ENCODE measurements around the gene PNMA1.

Gene PNMA1, protein sequence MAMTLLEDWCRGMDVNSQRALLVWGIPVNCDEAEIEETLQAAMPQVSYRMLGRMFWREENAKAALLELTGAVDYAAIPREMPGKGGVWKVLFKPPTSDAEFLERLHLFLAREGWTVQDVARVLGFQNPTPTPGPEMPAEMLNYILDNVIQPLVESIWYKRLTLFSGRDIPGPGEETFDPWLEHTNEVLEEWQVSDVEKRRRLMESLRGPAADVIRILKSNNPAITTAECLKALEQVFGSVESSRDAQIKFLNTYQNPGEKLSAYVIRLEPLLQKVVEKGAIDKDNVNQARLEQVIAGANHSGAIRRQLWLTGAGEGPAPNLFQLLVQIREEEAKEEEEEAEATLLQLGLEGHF

DNA sequence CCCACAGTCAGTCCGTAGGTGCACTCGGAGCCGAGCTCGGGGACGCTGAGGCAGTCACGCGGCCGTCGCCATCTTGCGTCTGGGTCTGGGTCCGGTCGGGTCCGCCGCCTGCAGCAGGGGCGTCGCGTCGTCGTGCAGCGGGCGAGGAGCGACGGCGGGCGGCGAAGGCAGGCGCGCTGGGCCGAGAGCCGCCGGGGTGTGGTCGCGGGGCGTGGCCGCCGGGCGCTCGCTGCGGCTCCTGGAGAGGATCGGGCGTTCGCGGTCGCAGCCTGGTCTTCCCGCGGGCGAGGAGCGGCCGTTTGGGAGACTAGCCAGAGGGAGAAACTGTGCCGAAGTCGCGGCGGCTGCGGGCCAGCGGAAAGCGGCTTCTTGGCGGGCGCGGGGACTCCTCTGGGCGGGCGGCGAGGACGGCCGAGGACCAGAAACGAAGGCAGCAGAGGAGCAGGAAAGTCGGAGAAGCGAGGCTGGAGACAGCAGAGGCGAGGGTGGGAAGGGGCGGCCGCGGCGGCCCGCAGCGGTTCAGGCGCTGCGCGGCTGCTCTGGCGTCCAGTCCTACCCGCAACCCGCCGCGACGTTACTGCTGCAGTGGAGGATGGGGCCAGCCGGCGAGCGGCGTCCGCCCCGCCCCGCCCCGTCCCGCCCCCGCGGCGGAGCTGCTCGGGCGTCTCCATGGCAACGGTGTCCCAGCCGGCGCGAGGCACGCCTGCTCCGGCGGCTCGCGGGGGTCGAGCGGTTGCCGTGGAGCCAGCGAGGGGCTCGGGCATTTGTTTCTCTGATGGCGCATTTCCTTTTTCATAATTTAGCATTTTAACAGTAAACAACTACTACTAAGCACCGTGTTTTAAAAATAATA is at the start of gene PNMA1:
Gene PNMA1, minus strand, starts transcription at position 582 of the 853 bp plus-strand sequence. CDS start 745 bp downstream, outside the sequence.
- H3K4me3 ChIP-seq (ENCODE audit: low read length): peak within 1 kb of the TSS; percentile 75
- TF ChIP-seq EZH2phosphoT487 (IDR thresholded peaks at IDR 0.05; ENCODE audit: low read depth): no peak
- TF ChIP-seq, protein P1, sequence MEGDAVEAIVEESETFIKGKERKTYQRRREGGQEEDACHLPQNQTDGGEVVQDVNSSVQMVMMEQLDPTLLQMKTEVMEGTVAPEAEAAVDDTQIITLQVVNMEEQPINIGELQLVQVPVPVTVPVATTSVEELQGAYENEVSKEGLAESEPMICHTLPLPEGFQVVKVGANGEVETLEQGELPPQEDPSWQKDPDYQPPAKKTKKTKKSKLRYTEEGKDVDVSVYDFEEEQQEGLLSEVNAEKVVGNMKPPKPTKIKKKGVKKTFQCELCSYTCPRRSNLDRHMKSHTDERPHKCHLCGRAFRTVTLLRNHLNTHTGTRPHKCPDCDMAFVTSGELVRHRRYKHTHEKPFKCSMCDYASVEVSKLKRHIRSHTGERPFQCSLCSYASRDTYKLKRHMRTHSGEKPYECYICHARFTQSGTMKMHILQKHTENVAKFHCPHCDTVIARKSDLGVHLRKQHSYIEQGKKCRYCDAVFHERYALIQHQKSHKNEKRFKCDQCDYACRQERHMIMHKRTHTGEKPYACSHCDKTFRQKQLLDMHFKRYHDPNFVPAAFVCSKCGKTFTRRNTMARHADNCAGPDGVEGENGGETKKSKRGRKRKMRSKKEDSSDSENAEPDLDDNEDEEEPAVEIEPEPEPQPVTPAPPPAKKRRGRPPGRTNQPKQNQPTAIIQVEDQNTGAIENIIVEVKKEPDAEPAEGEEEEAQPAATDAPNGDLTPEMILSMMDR (IDR thresholded peaks at IDR 0.05; ENCODE audit: low read depth, low read length): no peak
- H3K27me3 ChIP-seq (ENCODE audit: low read depth, low read length): no peaks in the 10 kb centered on the region
- no peaks in the 10 kb centered on the region for H3K79me2 ChIP-seq (ENCODE audit: low read length)
- peaks cover 41% of the 10 kb centered on the region for H4K20me1 ChIP-seq (ENCODE audit: insufficient read depth, low read length)
- peak within 1 kb of the TSS; percentile 76 for H3K4me2 ChIP-seq (ENCODE audit: low read length)
- no peak within 1 kb of the TSS for H2AFZ ChIP-seq (ENCODE audit: low read depth, low read length)
- no peaks in the 10 kb centered on the region for H3K9me3 ChIP-seq (ENCODE audit: insufficient read depth, low read length)
- H3K36me3 ChIP-seq (replicated peaks; ENCODE audit: low read depth, low read length): peaks cover 35% of the 10 kb centered on the region
- H3K27ac ChIP-seq (ENCODE audit: low read length): no peak within 1 kb of the TSS
- peak within 1 kb of the TSS; percentile 32; the same call in 1 of the 2 replicates for H3K9ac ChIP-seq (ENCODE audit: low read length)
- 0 out of 2 replicates have a peak, but pooled peaks cover 5% of the 10 kb centered on the region for H3K4me1 ChIP-seq (ENCODE audit: low read length)

DNA sequence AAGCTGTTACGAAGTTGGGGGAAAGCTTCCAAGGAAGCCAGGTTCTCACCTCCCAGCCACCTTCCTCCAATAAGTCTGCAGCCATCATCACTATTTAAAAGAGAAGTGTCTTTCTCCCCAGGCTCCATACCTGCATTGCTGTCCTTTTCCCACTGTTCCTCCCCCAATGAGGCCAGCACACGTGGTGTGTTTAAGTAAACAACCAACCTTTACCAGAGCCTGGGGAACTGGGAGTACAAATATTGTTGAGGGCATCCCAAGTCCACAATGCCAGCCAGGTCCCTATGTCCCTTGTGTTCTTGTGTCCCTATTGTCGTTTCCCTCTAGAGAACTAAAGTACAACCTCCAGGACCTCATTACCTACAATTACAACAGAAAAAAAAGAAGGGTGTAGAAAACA is 49.2 kb upstream of the PNMA1 start:
- peaks cover 69% of the 10 kb centered on the region for H3K79me2 ChIP-seq (ENCODE audit: low read length)
- no peaks in the 10 kb centered on the region for H3K27me3 ChIP-seq (ENCODE audit: low read depth, low read length)
- peaks cover 11% of the 10 kb centered on the region; the same call in 1 of the 2 replicates for H4K20me1 ChIP-seq (ENCODE audit: insufficient read depth, low read length)
- peaks cover 57% of the 10 kb centered on the region for H3K4me1 ChIP-seq (ENCODE audit: low read length)
- no peak overlapping the region for H3K4me3 ChIP-seq (ENCODE audit: low read length)
- H3K36me3 ChIP-seq (replicated peaks; ENCODE audit: low read depth, low read length): no peaks in the 10 kb centered on the region
- H3K4me2 ChIP-seq (ENCODE audit: low read length): peak overlapping the region; percentile 78; the same call in 1 of the 2 replicates
- H3K27ac ChIP-seq (ENCODE audit: low read length): no peak overlapping the region
- H3K9ac ChIP-seq (ENCODE audit: low read length): no peak overlapping the region
- no peak overlapping the region for H2AFZ ChIP-seq (ENCODE audit: low read depth, low read length)
- no peaks in the 10 kb centered on the region for H3K9me3 ChIP-seq (ENCODE audit: insufficient read depth, low read length)
- no peak for TF ChIP-seq EZH2phosphoT487 (IDR thresholded peaks at IDR 0.05; ENCODE audit: low read depth)
- TF ChIP-seq, protein P1 (IDR thresholded peaks at IDR 0.05; ENCODE audit: low read depth, low read length): no peak

- Histone ChIP-seq H3K4me2 (ENCODE audit: low read length) (peak overlapping the region; percentile 78), H3K79me2 (ENCODE audit: low read length) (peaks cover 71% of the 10 kb centered on the region)
Measured at GRCh38 chr14:73762375-73762822, 48.2 kb upstream of the PNMA1 start.

More at GRCh38 chr14:73762375-73762822, 48.2 kb upstream of the PNMA1 start:
- H3K27ac ChIP-seq (ENCODE audit: low read length): peak overlapping the region; percentile 85
- no peaks in the 10 kb centered on the region for H3K27me3 ChIP-seq (ENCODE audit: low read depth, low read length)
- peaks cover 67% of the 10 kb centered on the region for H3K4me1 ChIP-seq (ENCODE audit: low read length)
- peak overlapping the region; percentile 70 for H3K9ac ChIP-seq (ENCODE audit: low read length)
- peaks cover 21% of the 10 kb centered on the region for H4K20me1 ChIP-seq (ENCODE audit: insufficient read depth, low read length)
- no peaks in the 10 kb centered on the region for H3K9me3 ChIP-seq (ENCODE audit: insufficient read depth, low read length)
- H3K36me3 ChIP-seq (replicated peaks; ENCODE audit: low read depth, low read length): peaks cover 9% of the 10 kb centered on the region
- no peak for TF ChIP-seq EZH2phosphoT487 (IDR thresholded peaks at IDR 0.05; ENCODE audit: low read depth)
- TF ChIP-seq, protein P1 (IDR thresholded peaks at IDR 0.05; ENCODE audit: low read depth, low read length): no peak
- no peak overlapping the region for H2AFZ ChIP-seq (ENCODE audit: low read depth, low read length)
- peak overlapping the region; percentile 87 for H3K4me3 ChIP-seq (ENCODE audit: low read length)

All from OCI-LY3 (cell line).